ENCODE measurements around the gene TRIM7. TPM values are rescaled to one million over a fixed set of nuclear protein-coding genes. Genes with fewer than 3 reads are reported as not detected.

Gene TRIM7
- total and polyA plus RNA-seq, 9 of the 15 experiments (the other 6 are each of a cell fraction or from before 2014, with no cell fraction given): 2.6 to 14.9 (median 8.9) TPM

DNA sequence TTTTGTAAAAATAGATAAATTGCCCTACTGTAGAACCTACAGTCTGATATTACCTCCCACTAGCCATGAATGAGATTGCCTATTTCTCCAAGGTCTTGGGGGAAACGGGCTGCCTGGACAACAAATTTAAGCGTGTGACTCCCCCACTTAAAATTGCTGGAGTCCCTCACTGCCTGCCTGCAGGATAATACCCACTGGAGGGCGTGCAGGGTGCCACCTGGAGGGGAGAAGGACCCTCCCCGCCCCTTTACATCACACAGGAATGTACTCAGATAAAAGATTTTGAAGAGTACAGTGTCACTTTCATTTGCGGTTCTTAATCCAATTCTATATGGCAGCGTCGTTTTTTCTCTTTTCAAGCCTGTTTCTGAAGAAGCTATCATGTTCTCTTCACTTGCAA is 6.2 kb upstream of the TRIM7 start:
- ChIA-PET POLR2A (interaction anchor here (1.1 kb wide), 1 partner anchor 11 kb away, joined by 4 read pairs; no protein-coding TSS in a partner anchor), CTCF (ENCODE audit: low intra/inter-chr PET ratio) (interaction anchor here (0.6 kb wide), 1 partner anchor 52 kb away, joined by 3 read pairs; no protein-coding TSS in a partner anchor)
- Histone ChIP-seq H3K27me3 (ENCODE audit: control insufficient read depth in 2 of 2, insufficient read depth in 2 of 2, low read length in 2 of 2) (no peaks in the 10 kb centered on the region), H2AFZ (ENCODE audit: low read depth, low read length) (no peak overlapping the region), H3K9me1 (ENCODE audit: control insufficient read depth, insufficient read depth, low read length) (no peaks in the 10 kb centered on the region), H3K36me3 (ENCODE audit: control insufficient read depth, insufficient read depth, low read length) (no peaks in the 10 kb centered on the region), H3K4me1 (replicated peaks in 1 of 2; ENCODE audit: control insufficient read depth in 2 of 2, insufficient read depth in 2 of 2, low read length in 2 of 2) (peaks cover 6 to 17% of the 10 kb centered on the region in 2 experiments; a peak in 4 of 5 replicates), H4K20me1 (replicated peaks; ENCODE audit: control insufficient read depth, insufficient read depth, low read length) (no peaks in the 10 kb centered on the region), H3K9me3 (replicated peaks; ENCODE audit: control insufficient read depth, insufficient read depth, low read depth, low read length) (no peaks in the 10 kb centered on the region), H3K9ac (ENCODE audit: insufficient read depth in 1 of 2, low read depth in 2 of 2, low read length in 2 of 2) (no peak overlapping the region), H3K27ac (ENCODE audit: extremely low read depth, low read depth, low read length) (no peak overlapping the region), H3K4me3 (no peak overlapping the region), H3K79me2 (ENCODE audit: control insufficient read depth, insufficient read depth, low read length) (no peaks in the 10 kb centered on the region), H3K4me2 (ENCODE audit: insufficient read depth, low read length) (no peak overlapping the region)
- in situ Hi-C loops (cut with MboI) (no loop called here), intact Hi-C loops (cut with micrococcal nuclease) (no loop called here)
- DNase-seq (ENCODE audit: extremely low read depth in 1 of 4, low spot score in 3 of 4): peak in 3 of 4 experiments; percentile 28 to 46 (median 46)
- no TSS peak for BruUV-seq (replicated peaks)
- no peak for ATAC-seq
- FAIRE-seq: no peak
- 23% methylated on average over 7 of the region's 7 CpGs for whole genome bisulfite sequencing (ENCODE audit: insufficient coverage, low coverage, missing lambda C conversion rate)
- TF ChIP-seq PYGO2 (tag; IDR thresholded peaks at IDR 0.05) (no peak), TAL1 (IDR thresholded peaks at IDR 0.05) (no peak), CBFB (CRISPR knock-in tag; IDR thresholded peaks at IDR 0.05) (no peak), FOXM1 (IDR thresholded peaks at IDR 0.05; ENCODE audit: low read depth) (no peak), FOXM1 (CRISPR knock-in tag; IDR thresholded peaks at IDR 0.05; ENCODE audit: low read depth) (no peak), SMAD2 (IDR thresholded peaks at IDR 0.05; ENCODE audit: low read depth, low read length) (no peak), ZBTB7A (IDR thresholded peaks at IDR 0.05; ENCODE audit: borderline replicate concordance, control insufficient read depth, low read depth, low read length) (peak; percentile 67), DDX20 (tag; IDR thresholded peaks at IDR 0.05; ENCODE audit: low read depth) (no peak), SREBF2 (CRISPR knock-in tag; IDR thresholded peaks at IDR 0.05) (no peak), RAD21 (CRISPR knock-in tag; conservative IDR thresholded peaks at IDR 0.05 in 1 of 2, IDR thresholded peaks at IDR 0.05 in 1 of 2) (peak in 1 of 2 experiments; percentile 22; a peak in 1 of 4 replicates)
- TF ChIP-seq, protein P1, sequence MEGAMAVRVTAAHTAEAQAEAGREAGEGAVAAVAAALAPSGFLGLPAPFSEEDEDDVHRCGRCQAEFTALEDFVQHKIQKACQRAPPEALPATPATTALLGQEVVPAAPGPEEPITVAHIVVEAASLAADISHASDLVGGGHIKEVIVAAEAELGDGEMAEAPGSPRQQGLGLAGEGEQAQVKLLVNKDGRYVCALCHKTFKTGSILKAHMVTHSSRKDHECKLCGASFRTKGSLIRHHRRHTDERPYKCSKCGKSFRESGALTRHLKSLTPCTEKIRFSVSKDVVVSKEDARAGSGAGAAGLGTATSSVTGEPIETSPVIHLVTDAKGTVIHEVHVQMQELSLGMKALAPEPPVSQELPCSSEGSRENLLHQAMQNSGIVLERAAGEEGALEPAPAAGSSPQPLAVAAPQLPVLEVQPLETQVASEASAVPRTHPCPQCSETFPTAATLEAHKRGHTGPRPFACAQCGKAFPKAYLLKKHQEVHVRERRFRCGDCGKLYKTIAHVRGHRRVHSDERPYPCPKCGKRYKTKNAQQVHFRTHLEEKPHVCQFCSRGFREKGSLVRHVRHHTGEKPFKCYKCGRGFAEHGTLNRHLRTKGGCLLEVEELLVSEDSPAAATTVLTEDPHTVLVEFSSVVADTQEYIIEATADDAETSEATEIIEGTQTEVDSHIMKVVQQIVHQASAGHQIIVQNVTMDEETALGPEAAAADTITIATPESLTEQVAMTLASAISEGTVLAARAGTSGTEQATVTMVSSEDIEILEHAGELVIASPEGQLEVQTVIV (CRISPR knock-in tag; IDR thresholded peaks at IDR 0.05; ENCODE audit: borderline replicate concordance): no peak
- TF ChIP-seq, protein P2, sequence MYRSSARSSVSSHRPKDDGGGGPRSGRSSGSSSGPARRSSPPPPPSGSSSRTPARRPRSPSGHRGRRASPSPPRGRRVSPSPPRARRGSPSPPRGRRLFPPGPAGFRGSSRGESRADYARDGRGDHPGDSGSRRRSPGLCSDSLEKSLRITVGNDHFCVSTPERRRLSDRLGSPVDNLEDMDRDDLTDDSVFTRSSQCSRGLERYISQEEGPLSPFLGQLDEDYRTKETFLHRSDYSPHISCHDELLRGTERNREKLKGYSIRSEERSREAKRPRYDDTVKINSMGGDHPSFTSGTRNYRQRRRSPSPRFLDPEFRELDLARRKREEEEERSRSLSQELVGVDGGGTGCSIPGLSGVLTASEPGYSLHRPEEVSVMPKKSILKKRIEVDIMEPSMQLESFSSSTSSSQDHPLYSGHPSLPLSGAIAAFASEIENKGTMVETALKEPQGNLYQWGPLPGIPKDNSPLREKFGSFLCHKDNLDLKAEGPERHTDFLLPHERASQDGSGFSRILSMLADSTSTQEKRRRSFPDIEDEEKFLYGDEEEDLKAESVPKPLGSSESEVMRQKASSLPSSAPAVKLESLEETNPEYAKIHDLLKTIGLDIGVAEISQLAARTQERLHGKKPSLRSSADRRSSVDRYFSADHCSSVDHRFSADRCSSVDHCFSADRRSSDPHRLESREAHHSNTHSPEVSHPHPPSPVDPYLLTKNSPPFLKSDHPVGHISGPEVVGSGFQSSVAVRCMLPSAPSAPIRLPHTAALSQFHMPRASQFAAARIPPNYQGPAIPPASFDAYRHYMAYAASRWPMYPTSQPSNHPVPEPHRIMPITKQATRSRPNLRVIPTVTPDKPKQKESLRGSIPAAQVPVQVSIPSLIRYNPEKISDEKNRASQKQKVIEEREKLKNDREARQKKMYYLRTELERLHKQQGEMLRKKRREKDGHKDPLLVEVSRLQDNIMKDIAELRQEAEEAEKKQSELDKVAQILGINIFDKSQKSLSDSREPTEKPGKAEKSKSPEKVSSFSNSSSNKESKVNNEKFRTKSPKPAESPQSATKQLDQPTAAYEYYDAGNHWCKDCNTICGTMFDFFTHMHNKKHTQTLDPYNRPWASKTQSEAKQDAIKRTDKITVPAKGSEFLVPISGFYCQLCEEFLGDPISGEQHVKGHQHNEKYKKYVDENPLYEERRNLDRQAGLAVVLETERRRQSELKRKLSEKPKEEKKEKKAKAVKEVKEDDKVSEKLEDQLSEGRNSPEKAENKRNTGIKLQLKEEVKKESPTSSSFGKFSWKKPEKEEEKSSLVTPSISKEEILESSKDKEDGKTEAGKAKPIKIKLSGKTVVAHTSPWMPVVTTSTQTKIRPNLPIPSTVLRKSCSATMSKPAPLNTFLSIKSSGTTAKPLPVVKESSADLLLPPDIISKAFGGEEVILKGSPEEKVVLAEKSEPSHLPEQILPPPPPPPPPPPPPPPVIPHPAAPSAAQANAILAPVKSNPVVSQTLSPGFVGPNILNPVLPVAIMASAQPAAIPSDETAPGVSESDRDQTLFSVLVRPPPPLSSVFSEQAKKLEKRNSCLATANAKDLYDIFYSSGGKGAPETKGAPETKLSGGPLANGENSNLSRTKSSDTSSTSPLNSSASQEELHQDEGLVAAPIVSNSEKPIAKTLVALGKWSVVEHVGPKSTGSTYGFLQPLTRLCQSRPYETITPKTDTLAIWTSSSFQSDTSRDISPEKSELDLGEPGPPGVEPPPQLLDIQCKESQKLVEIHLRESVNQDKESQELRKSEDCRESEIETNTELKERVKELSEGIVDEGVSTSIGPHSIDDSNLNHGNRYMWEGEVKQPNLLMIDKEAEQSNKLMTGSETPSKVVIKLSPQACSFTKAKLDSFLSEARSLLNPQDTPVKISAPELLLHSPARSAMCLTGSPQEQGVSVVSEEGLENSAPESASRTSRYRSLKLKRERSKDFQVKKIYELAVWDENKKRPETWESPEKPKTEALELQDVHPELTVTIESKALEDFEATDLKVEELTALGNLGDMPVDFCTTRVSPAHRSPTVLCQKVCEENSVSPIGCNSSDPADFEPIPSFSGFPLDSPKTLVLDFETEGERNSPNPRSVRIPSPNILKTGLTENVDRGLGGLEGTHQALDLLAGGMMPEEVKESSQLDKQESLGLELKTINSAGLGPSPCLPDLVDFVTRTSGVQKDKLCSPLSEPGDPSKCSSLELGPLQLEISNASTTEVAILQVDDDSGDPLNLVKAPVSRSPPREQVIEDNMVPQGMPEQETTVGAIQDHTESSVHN (IDR thresholded peaks at IDR 0.05; ENCODE audit: borderline replicate concordance in 1 of 2, low read depth in 1 of 2): no peak
